GM13977 (cell line): Measurements from ENCODE around the gene AURKAIP1.

ENCODE experiments used
- DNase-seq: peaks from one replicate; pipeline ENCODE4 v3.0.0; 2012; ENCODE audit warnings: low spot score
- in situ Hi-C: fragments of 300-500 bp; cut with MboI; formaldehyde crosslinking; loops from one replicate; pipeline ENCODE4 v1.12.0; 2022; ENCODE audit warnings: low sequenced_read_pairs, low pct_unique_long_range_greater_than_20kb, mixed read lengths, inconsistent platforms; ENCODE audit not compliant: unreplicated experiment
- TF ChIP-seq, protein P1 (sequence below): IDR thresholded peaks from 2 replicates; pipeline ENCODE4 v1.5.1; 2012; ENCODE audit warnings: mild to moderate bottlenecking, control low read depth; ENCODE audit not compliant: insufficient read depth; ENCODE audit errors: extremely low read depth, missing control alignments

The AURKAIP1 gene

DNA sequence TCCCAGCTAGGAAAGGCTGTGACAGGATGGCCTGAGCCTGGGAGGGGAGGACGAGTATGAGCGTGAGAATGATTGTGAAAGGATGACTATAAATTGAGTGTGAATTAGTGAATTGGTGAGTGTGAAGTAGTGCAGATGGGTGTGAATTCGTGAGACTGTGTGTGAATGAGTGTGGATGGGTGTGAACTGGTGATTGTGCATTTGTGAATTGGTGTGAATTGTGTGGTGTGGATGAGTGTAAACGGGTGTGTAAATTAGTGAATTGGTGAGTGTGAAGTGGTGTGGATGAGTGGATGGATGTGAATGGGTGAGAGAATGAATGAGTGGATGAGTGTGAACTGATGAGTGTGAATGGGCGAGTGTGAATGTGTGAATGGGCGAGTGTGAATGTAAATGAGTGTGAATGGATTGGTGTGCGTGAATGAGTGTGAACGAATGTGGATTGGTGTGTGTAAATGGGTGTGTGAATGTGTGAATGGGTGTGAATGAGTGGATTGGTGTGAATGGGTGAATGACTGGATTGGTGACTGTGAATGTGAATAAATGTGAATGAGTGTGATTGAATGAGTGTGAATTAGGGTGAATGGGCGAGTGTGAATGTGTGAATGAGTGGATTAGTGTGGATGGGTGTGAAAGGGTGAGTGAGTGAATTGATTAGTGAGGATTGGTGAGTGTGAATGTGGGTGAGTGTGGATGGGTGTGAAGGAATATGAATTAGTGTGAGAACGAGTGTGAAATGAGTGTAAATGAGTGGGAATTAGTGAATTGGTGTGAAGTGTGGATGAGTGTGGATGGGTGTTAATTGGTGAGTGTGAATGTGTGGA, 8.9 kb downstream of the AURKAIP1 start:
- DNase-seq = no peak
- in situ Hi-C loops = no loop called here
- TF ChIP-seq, protein P1, sequence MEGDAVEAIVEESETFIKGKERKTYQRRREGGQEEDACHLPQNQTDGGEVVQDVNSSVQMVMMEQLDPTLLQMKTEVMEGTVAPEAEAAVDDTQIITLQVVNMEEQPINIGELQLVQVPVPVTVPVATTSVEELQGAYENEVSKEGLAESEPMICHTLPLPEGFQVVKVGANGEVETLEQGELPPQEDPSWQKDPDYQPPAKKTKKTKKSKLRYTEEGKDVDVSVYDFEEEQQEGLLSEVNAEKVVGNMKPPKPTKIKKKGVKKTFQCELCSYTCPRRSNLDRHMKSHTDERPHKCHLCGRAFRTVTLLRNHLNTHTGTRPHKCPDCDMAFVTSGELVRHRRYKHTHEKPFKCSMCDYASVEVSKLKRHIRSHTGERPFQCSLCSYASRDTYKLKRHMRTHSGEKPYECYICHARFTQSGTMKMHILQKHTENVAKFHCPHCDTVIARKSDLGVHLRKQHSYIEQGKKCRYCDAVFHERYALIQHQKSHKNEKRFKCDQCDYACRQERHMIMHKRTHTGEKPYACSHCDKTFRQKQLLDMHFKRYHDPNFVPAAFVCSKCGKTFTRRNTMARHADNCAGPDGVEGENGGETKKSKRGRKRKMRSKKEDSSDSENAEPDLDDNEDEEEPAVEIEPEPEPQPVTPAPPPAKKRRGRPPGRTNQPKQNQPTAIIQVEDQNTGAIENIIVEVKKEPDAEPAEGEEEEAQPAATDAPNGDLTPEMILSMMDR = no peak

DNA sequence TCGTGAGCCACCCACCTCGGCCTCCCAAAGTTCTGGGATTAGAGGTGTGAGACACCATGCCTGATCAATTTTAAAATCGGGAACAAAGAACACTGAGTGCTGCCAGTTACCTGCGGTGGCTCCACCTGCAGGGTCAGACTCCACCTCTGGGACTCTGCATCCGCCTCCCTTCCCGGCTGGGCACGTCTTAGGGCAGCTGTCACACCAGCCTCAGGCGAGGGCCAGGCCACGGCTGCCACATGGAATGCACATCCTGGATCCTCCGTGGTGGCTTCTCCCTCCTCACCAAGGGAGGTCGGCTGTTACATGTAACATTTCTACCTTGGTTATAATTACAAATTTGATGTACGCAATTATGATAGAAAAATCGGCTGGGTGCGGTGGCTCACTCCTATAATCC, 10.7 kb downstream of the AURKAIP1 start:
- TF ChIP-seq, protein P1 = no peak
- in situ Hi-C loops = no loop called here
- no peak for DNase-seq

GRCh38 chr1:1361982-1362423, 13.0 kb downstream of the AURKAIP1 start:
- in situ Hi-C loops = no loop called here
- no peak for DNase-seq
- TF ChIP-seq, protein P1 = no peak

GRCh38 chr1:1361233-1361981, 13.6 kb downstream of the AURKAIP1 start:
- in situ Hi-C loops = no loop called here

DNA sequence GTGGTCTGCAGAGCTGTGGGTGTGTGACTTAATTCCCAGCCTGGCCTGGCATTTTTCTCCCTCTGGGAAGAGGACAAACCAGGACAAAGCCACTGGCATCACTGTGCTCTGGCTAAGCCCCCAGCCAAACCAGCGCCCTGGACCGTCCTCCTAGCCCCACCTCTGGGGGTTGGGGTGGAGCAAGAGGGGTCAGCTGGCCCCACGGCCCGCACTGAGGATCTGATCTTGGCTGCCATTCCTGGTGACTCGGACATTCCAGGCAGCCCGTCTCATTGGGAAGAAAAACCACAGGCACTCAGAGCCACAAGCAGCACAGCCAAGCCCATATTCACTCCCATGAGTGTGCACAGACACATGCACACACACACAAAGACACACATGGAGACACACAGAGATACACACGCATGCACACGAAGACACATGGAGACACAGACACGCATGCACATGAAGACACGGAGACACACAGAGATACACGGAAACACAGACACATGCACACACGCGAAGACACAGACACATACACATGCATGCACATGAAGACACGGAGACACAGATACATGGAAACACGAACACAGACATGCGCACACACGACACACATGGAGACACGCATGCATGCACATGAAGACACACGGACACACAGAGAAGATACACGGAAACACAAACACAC, 14.4 kb downstream of the AURKAIP1 start:
- in situ Hi-C loops = no loop called here
- DNase-seq = no peak
- TF ChIP-seq, protein P1 = no peak

More at GRCh38 chr1:1361233-1361981, 13.6 kb downstream of the AURKAIP1 start:
- no peak for DNase-seq
- TF ChIP-seq, protein P1 = no peak

DNA sequence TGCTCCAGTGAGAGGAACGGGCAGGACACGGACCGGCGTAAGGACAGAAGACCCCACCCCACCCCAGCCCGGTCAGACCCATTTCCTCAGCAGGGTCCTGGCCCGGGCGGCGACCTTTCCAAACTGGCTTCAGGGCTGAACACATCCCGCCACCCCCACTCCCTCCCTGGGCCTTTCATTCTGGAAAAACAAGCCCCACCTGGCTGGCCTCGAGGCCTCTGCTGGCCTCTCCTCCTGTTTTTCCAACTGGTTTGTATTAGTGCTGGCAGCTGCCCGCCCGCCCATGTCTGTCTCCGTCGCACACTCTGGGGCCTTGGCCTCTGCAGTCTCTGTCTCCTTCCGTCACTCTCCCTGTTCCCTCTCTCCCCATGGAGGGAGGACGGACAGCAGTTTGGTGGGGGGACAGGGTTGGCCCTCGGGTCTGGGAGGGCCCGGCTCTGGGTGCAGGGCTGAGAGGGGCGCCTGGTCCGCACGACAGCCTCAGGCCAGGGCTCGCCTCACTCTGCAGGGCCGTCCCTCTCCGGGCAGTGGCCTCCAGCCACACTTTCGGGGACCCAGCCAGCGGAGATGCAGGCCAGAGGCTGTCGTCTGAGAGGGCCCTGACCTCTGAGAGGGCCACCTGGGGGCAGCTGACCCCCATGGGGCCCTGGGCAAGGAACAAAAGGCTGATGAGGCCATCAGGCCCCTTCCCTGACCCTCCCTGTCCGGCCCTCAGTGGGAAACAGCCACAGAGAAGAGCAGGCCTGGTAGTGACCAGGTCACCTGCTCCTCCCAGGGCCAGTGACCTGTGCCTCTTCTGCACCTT, 15.1 kb downstream of the AURKAIP1 start:
- DNase-seq = no peak
- TF ChIP-seq, protein P1 = no peak
- in situ Hi-C loops = no loop called here
